GM19023 (cell line): ENCODE measurements around the gene ERRFI1.
"Not testable (repeated sequence)": the region's sequence is repeated elsewhere in the genome, so short reads cannot be mapped to it uniquely, and the experiment has no call there.

ENCODE experiments used
- ATAC-seq: cut with Tn5 transposase; IDR thresholded peaks from one replicate; pipeline ENCODE4 v1.9.1; 2021; ENCODE audit warnings: mild to moderate bottlenecking, moderate library complexity; ENCODE audit not compliant: unreplicated experiment

ERRFI1 gene

DNA sequence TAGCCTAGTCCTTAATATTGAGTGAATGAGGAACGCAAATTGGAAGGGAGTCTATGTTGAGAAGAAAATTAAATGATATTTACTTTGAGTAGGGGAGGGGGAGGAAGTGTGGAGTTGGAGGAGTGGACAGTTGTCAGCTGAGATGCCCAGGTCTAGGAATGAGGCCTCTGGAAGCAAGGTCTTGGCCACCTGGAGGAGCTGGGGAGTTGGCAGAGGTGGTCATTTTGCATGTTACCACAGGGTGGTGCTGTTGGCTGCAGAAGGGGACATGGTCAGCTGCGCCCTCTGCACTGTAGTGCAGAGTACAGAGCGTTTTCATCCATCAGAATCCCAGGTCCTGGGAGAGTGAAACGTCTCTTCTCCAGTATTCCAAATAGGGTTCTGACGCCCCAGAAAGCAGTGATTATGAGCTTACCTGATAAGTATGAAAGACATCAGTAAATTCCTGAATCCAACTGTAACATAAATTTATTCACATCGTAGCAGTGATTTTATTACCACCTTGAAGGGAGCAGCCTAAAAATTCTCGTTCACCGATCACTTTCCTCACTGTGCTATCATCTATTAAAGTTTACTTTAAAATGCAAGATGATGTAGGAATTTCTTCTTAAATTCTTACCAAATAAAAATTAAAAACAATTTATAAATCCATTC is 50.8 kb downstream of the ERRFI1 start:
- no peak for ATAC-seq

DNA sequence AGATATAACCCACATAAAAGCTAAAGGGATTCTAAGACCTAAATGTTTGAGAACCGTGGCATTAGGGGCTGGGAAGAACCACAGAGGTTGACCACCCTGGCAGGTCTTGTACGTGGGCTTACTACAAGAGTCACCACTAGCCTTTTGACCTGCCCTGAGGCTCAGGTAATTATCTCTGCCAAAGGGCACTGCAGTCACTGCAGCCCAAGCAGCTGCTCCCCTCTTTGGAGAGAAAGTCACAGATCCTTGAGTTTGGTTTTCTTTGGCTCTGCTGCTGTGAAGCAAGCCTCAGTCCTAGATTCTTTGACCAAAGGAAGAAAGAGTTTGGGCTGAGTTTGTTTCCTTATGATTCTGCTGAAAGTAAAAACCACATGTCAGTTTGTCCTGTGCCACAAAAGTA is 53.0 kb downstream of the ERRFI1 start:
- ATAC-seq, result no peak

DNA sequence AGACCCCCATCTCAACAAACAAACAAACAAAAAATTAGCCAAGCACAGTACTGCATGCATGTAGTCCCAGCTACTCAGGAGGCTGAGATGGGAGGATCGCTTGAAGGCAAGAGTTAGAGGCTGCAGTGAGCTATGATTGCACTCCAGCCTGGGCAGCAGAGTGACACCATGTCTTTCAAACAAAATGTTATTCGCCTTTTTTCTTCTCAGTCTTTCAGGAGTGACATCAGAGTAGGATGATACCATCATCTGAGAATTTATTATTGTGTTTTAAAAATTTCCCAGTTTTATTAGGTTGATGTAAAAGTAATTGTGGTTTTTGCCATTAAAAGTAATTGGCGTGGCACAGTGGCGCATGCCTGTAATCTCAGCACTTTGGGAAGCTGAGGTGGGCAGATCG is 53.8 kb downstream of the ERRFI1 start:
- ATAC-seq, result no peak

DNA sequence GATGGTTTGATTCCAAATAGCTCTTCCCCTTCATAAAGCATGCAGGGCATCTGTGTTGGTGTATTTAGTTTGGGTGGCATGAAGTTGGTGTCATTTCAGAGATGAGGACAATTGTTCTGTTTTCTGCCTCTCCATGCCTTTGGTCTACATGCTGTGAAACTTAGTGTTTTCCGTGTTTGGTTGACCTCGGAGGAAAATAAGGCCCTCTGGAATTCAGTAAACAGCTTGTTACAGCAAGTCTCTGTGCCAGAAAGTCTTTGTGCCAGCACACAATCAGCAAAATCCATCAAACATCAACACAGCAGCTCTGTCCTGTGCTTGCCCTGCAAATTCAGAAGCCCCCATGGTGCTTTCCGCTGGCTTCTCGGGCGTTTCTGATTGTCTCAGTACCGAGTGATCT is 55.1 kb downstream of the ERRFI1 start:
- ATAC-seq, result no peak

- ATAC-seq, result no peak
These were observed 55.9 kb downstream of the ERRFI1 start for GRCh38 chr1:7970246-7970645.

DNA sequence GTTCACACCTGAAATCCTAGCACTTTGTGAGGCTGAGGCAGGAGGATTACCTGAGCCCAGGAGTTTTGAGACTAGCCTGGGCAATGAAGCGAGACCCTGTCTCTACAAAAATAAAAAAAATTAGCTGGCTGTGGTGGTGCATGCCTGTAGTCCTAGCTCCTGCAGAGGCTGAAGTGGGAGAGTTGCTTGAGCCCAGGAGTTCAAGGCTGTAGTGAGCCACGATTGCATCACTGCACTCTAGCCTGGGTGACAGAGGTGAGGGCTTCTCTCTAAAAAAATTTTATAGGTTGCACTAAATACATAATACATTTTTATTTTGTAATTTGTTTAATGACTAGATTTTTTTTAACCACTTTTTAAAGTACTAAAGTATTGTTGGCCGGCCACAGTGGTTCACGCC is 58.5 kb downstream of the ERRFI1 start:
- ATAC-seq, result no peak

GRCh38 chr1:7967196-7967595 is 58.9 kb downstream of the ERRFI1 start:
- ATAC-seq, result no peak

DNA sequence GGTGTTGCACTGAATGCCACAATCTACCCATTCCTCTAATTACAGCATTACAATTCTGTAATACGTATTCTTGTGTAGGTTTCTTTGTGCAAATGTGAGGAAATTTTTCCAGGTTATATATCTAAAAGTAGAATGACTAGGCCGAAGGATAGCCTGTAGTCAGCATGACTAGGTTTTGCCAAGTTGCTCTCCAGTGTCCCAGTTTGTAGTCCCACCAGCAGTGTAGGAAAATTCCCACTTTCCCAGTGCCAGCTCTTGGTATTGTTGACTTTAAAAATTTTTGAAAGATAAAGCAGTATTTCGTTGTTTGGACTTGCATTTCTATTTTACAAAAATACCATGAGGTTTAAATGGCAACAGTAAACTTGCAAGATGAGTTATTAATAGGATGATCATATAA is 61.6 kb downstream of the ERRFI1 start:
- ATAC-seq, result no peak

DNA sequence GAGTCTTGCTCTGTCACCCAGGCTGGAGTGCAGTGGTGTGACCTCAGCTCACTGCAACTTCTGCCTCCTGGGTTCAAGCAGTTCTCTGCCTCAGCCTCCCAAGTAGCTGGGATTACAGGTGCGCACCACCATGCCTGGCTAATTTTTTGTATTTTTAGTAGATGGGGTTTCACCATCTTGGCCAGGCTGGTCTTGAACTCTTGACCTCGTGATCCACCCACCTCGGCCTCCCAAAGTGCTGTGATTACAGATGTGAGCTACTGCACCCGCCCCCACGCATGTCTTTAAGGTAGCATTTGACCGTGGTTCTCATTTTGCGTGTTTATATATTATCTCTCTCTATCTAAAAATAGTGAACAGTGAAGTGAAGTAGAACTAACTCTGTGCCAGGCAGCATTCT is 62.3 kb downstream of the ERRFI1 start:
- not testable (repeated sequence) for ATAC-seq

DNA sequence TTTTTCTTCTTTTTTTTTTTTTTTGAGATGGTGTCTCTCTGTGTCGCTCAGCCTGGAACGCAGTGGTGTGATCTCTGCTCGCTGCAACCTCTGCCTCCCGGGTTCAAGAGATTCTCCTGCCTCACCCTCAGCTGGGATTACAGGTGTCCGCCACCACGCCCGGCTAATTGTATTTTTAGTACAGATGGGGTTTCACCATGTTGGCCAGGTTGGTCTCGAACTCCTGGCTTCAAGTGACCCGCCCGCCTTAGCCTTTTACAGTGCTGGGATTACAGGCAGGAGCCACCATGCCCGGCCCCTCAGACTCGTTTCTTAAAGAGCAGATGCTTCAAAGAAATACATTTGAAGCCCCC is 62.8 kb downstream of the ERRFI1 start:
- ATAC-seq, result not testable (repeated sequence)

GRCh38 chr1:7962636-7963377 is 63.3 kb downstream of the ERRFI1 start:
- ATAC-seq, result no peak

DNA sequence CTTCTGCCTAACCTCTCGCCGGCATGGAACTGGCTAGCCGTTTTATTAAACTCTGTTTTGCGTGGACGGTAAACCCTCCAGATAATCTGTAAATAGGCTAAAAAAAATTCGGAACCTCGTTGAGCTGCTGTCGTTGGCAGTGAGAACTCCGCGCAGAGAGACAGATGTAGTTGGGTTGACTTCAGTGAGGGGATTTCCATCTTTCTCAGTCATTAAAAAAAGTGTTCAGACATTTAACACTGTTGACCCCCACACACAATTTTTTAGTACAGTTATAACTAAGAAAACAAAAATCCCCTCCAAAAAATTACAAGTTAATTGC is 64.1 kb downstream of the ERRFI1 start:
- ATAC-seq, result no peak
